Heart left ventricle (tissue), 16 donors: ENCODE measurements around the gene N4BP3. TPM values are rescaled to one million over a fixed set of nuclear protein-coding genes. Genes with fewer than 3 reads are reported as not detected.

Experiments
- ATAC-seq, 4 donors: fragments of 200-7000 bp; cut with Tn5 transposase; one replicate each; pipeline ENCODE4 v1.9.1; 2020 to 2022; ENCODE audit warnings: moderate library complexity in 4 of 4, mild to moderate bottlenecking in 3 of 4, moderate number of reproducible peaks in 1 of 4
- DNase-seq, 5 donors: peaks; one replicate each; pipeline ENCODE4 v3.0.0-alpha.2; 2020
- H3K27ac ChIP-seq, 12 donors: fragments of 200-600 bp; sonication (generic) in 4 of 12; one replicate each; pipeline versions ENCODE4 v1.5.0 to v1.8.0; 2016 to 2022; ENCODE audit warnings: mild to moderate bottlenecking in 2 of 12
- H3K27me3 ChIP-seq, 9 donors: fragments of 200-600 bp; sonication (generic) in 2 of 9; one replicate each; pipeline versions ENCODE4 v1.5.1 to v1.8.0; 2016 to 2022; ENCODE audit warnings: mild to moderate bottlenecking in 3 of 9
- H3K36me3 ChIP-seq, 9 donors: fragments of 200-600 bp; sonication (generic) in 2 of 9; one replicate each; pipeline versions ENCODE4 v1.5.0 to v1.8.0; 2018 to 2022; ENCODE audit warnings: mild to moderate bottlenecking in 2 of 9
- H3K4me1 ChIP-seq, 12 donors: fragments of 200-600 bp; sonication (generic) in 4 of 12; one replicate each; pipeline versions ENCODE4 v1.5.0 to v1.8.0; 2016 to 2022; ENCODE audit warnings: mild to moderate bottlenecking in 3 of 12
- H3K4me3 ChIP-seq, 12 donors: fragments of 200-600 bp; sonication (generic) in 4 of 12; one replicate each; pipeline versions ENCODE4 v1.5.0 to v1.8.0; 2017 to 2022; ENCODE audit warnings: mild to moderate bottlenecking in 9 of 12, moderate library complexity in 4 of 12
- H3K9me3 ChIP-seq, 12 donors: fragments of 200-600 bp; sonication (generic) in 4 of 12; one replicate each; pipeline versions ENCODE4 v1.5.0 to v1.8.0; 2016 to 2022; ENCODE audit warnings: mild to moderate bottlenecking in 1 of 12
- POLR2A ChIP-seq, 2 donors: fragments of 450-650 bp; IDR thresholded peaks; one replicate each; pipeline ENCODE4 v1.6.1; 2017; ENCODE audit warnings: antibody characterized with exemption in 2 of 2, mild to moderate bottlenecking in 2 of 2, moderate library complexity in 2 of 2
- WGBS, 4 donors: extraction: QIAGEN DNeasy Blood & Tissue Kit in 2 of 4; methylation state at CpG; one replicate each; pipeline versions ENCODE4 v1.1.5 to v1.1.7; 2013 to 2018; 5-methylcytosine and 5-hydroxymethylcytosine counted together
- intact Hi-C, 10 donors: fragments of 100-400 bp; cut with DNase I; formaldehyde crosslinking; loops; one replicate each; pipeline versions ENCODE4 v1.11.1 to v1.14.2; 2022
- long read RNA-seq, 3 donors: library from polyadenylated mRNA; unstranded; transcript quantifications; one replicate each; pipeline ENCODE4 v2.0.0, GENCODE V29; 2020 to 2021
- polyA plus RNA-seq, 2 donors: library from polyadenylated mRNA; stranded (reverse); fragments of 200-250 nt; gene quantifications; one replicate each; pipeline ENCODE4 v1.2.3, GENCODE V29; 2013
- total RNA-seq, 9 donors: library from RNA; depleted of rRNA in 2 of 9; stranded (reverse); fragments of >200 nt in 2 of 9; fragmentation: NEBNext Ultra II Directional in 3 of 9; extraction: Animal tissue kit (Norgen Biotek cat#: 25700) in 3 of 9; gene quantifications; one replicate each; pipeline versions ENCODE4 v1.1.0 to v1.2.4, GENCODE V29; 2016 to 2023
- TF ChIP-seq, protein P1 (sequence below), 12 donors: fragments of 200-600 bp; sonication (generic) in 4 of 12; IDR thresholded peaks; one replicate each; pipeline versions ENCODE4 v1.5.0 to v1.8.0; 2018 to 2022; ENCODE audit warnings: antibody characterized with exemption in 12 of 12, mild to moderate bottlenecking in 5 of 12
- donor health status: ischemic (EF 13 %, LVEDD 7.1; RV severe dilation, severe dysfunction).
- donor health status: healthy with polysubstance abuse.
- donor health status: DM: no; HTN: yes; CAD: no.
- donor health status: DM: no; HTN: no; CAD: no.
- donor health status: ischemic (EF 25% LVEDD 6.9; RV normal size, moderate dysfunction).
- donor health status: ischemic (EF 25% LVEDD 5.7; RV mildly dilated, moderate dysfunction).
- donor health status: healthy.
- donor health status: DM: yes; HTN: yes; CAD: no.
- donor health status: ischemic (EF 35%, LVEDD 5.7; RV mildly dilated, moderate dysfunction).
- donor health status: nonischemic (EF 11% LVEDD 7.7; RV severe dilation, severe dysfunction).
- donor health status: DM: yes; HTN: yes; CAD: no.
- donor health status: PGD.
- donor health status: ischemic (EF 29% LVEDD 5.4; RV normal size, mild dysfunction).
- donor health status: nonischemic (EF 23%, LVEDD 6.1; RV moderate dilation, normal function).

N4BP3 gene, protein sequence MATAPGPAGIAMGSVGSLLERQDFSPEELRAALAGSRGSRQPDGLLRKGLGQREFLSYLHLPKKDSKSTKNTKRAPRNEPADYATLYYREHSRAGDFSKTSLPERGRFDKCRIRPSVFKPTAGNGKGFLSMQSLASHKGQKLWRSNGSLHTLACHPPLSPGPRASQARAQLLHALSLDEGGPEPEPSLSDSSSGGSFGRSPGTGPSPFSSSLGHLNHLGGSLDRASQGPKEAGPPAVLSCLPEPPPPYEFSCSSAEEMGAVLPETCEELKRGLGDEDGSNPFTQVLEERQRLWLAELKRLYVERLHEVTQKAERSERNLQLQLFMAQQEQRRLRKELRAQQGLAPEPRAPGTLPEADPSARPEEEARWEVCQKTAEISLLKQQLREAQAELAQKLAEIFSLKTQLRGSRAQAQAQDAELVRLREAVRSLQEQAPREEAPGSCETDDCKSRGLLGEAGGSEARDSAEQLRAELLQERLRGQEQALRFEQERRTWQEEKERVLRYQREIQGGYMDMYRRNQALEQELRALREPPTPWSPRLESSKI
- total RNA-seq: 1 to 10 TPM; 1.9 to 6.6 (median 2.1) TPM
- polyA plus RNA-seq: 1 to 10 TPM; 2.9 to 4.6 TPM
- long read RNA-seq, donor 1, full-length matches to known transcripts: 1 of 6 reads
- long read RNA-seq, donor 1, partial matches to known transcripts: 4 of 6 reads
- long read RNA-seq, donor 1, other reads (novel, unspliced or antisense): 1 of 6 reads
- long read RNA-seq, donor 2, full-length matches to known transcripts: 12 of 17 reads
- long read RNA-seq, donor 2, partial matches to known transcripts: 1 of 17 reads
- long read RNA-seq, donor 2, other reads (novel, unspliced or antisense): 4 of 17 reads
- long read RNA-seq, donor 3, full-length matches to known transcripts: 2 of 4 reads
- long read RNA-seq, donor 3, partial matches to known transcripts: 0 of 4 reads
- long read RNA-seq, donor 3, other reads (novel, unspliced or antisense): 2 of 4 reads

DNA sequence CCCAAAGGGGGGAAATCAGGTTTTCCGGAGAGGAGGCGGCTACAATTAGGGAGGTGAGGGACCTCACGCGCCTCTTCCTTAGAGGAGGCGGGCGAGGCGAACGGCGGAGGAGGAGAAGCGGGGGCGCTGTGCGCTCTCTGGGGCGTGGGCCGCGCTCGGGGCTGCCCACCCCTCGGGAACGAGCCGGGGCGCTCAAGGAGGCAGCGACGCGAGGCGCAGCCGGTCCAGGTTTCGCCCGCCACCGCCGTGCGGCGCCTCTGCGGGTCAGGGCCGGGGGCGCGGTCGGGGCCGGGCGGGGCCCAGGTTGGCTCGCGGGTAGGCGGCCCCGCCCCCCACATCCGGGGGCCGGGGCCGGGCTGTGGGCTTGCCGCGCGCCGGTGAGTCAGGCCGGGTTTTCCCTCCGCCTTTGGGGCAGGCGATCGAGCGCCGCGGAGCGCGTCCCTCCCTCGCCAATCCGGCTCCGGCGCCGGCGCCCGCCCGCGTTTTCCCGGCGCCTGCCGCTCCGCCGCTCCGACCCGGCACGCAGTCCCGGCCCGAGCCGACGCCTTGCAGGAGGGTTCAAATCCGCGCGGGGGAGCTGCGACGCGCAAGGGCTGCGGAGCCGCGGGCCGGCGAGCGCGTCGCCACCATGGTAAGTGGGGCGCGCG is at the start of gene N4BP3:
N4BP3 (plus strand) TSS at position 392 of the 647 bp plus-strand sequence. CDS start 6,052 bp downstream, outside the sequence.
- Histone ChIP-seq H3K9me3 (peaks cover 0 to 5% (median 0%) of the 10 kb centered on the region in 12 donors), H3K27me3 (peaks cover 5 to 47% (median 20%) of the 10 kb centered on the region in 9 donors), H3K36me3 (no peaks in the 10 kb centered on the region), H3K4me1 (peaks cover 0 to 47% (median 22%) of the 10 kb centered on the region in 12 donors), H3K4me3 (peak within 1 kb of the TSS; percentile 44 to 69 (median 61)), H3K27ac (peak within 1 kb of the TSS; percentile 53 to 90 (median 75))
- ATAC-seq (peak in 3 of 4 donors; percentile 58 to 77 (median 65)), DNase-seq (peak; percentile 39 to 77 (median 65))
- intact Hi-C loops: loop anchor here in 1 of 10 donors (2.0 kb wide), 1 partner anchor 18 kb away; the partner anchor contains the start of gene RMND5B
- TF ChIP-seq, protein P1, sequence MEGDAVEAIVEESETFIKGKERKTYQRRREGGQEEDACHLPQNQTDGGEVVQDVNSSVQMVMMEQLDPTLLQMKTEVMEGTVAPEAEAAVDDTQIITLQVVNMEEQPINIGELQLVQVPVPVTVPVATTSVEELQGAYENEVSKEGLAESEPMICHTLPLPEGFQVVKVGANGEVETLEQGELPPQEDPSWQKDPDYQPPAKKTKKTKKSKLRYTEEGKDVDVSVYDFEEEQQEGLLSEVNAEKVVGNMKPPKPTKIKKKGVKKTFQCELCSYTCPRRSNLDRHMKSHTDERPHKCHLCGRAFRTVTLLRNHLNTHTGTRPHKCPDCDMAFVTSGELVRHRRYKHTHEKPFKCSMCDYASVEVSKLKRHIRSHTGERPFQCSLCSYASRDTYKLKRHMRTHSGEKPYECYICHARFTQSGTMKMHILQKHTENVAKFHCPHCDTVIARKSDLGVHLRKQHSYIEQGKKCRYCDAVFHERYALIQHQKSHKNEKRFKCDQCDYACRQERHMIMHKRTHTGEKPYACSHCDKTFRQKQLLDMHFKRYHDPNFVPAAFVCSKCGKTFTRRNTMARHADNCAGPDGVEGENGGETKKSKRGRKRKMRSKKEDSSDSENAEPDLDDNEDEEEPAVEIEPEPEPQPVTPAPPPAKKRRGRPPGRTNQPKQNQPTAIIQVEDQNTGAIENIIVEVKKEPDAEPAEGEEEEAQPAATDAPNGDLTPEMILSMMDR (IDR thresholded peaks at IDR 0.05): peak in 1 of 12 donors; percentile 12
- TF ChIP-seq POLR2A (IDR thresholded peaks at IDR 0.05): peak in 1 of 2 donors; percentile 6
- WGBS, 4 donors: 1 to 3% (median 1%) methylated on average over 20 to 96 of the region's 96 CpGs

DNA sequence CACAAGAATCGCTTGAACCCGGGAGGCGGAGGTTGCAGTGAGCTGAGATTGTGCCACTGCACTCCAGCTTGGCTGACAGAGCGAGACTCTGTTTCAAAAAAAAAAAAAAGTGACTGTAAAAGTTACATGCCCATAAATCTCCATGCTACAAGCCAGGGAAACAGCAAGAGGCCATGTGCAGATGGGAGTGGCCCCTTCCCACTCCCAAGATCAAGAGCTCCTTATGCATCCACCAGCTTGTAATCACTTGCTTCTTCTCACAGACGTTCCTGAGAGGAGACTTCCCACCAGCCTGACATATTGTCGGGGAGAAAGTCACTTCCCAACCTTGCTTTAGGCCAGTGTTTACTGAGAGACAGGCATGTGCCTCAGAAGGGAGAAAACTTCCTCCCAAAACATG is 45.6 kb upstream of the N4BP3 start:
- WGBS, 4 donors: 68 to 77% (median 70%) methylated on average over 6 of the region's 6 CpGs
- H3K9me3 ChIP-seq: no peaks in the 10 kb centered on the region
- intact Hi-C loops: loop anchor here in 2 of 10 donors (10.0 kb wide), 1 partner anchor 463 kb away; the partner anchor contains the start of gene B4GALT7 (in 2 of the 2)
- H3K4me1 ChIP-seq: no peaks in the 10 kb centered on the region
- no peak overlapping the region for H3K4me3 ChIP-seq
- H3K27ac ChIP-seq: no peak overlapping the region
- no peak for ATAC-seq
- H3K36me3 ChIP-seq: no peaks in the 10 kb centered on the region
- H3K27me3 ChIP-seq: peaks cover 0 to 17% (median 0%) of the 10 kb centered on the region in 9 donors
- no peak for TF ChIP-seq POLR2A (IDR thresholded peaks at IDR 0.05)
- TF ChIP-seq, protein P1 (IDR thresholded peaks at IDR 0.05): no peak
- DNase-seq: no peak

DNA sequence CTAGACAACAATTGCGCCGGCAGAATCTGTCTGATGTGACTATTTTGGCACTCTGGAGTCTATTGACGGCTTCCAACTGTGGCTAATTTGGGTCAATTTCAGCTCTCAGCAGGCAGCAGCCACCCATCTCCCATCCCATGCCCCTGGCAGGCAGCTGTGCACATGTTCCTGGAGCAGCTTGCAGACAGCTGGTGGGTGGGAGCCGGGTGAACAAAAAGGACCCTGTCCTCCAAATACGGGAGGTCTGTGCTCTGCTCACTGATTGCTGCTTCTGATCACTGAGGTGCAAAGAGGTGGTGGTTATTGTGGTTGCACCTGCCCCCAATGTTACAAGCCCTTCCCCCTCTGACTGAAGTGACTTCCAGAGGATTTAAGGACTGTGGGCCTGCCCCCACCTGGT is 45.0 kb upstream of the N4BP3 start:
- H3K27ac ChIP-seq: no peak overlapping the region
- H3K4me3 ChIP-seq: no peak overlapping the region
- no peak for DNase-seq
- WGBS, 4 donors: 43 to 62% (median 50%) methylated on average over 4 to 5 of the region's 5 CpGs
- no peaks in the 10 kb centered on the region for H3K9me3 ChIP-seq
- no peak for TF ChIP-seq POLR2A (IDR thresholded peaks at IDR 0.05)
- TF ChIP-seq, protein P1 (IDR thresholded peaks at IDR 0.05): no peak
- H3K4me1 ChIP-seq: no peaks in the 10 kb centered on the region
- intact Hi-C loops: loop anchor here in 2 of 10 donors (10.0 kb wide), 1 partner anchor 463 kb away; the partner anchor contains the start of gene B4GALT7 (in 2 of the 2)
- H3K27me3 ChIP-seq: peaks cover 0 to 21% (median 2%) of the 10 kb centered on the region in 9 donors
- H3K36me3 ChIP-seq: no peaks in the 10 kb centered on the region
- ATAC-seq: no peak
